Endothelial cell of hepatic sinusoid (primary cell): ENCODE data around the gene ADGRG2.

ENCODE experiments used
- in situ Hi-C: cut with HindIII; loops from 2 replicates; pipeline ENCODE4 v1.10.0; 2017; ENCODE audit warnings: low sequenced_read_pairs

Gene ADGRG2

GRCh38 chrX:19121898-19122640 lies at the start of gene ADGRG2:
Gene ADGRG2 (minus strand): TSS chrX:19122468. CDS start chrX:19068834, 53,634 bp downstream.
- in situ Hi-C loops: no loop called here

GRCh38 chrX:19168609-19169008 lies 46.3 kb upstream of the ADGRG2 start:
- in situ Hi-C loops: no loop called here

- in situ Hi-C loops: no loop called here
Observed at GRCh38 chrX:19162851-19163250, 40.6 kb upstream of the ADGRG2 start.

GRCh38 chrX:19156186-19156585 lies 33.9 kb upstream of the ADGRG2 start:
- in situ Hi-C loops: no loop called here

GRCh38 chrX:19152762-19153161 lies 30.5 kb upstream of the ADGRG2 start:
- in situ Hi-C loops: no loop called here

- in situ Hi-C loops: no loop called here
Observed at GRCh38 chrX:19137067-19137466, 14.8 kb upstream of the ADGRG2 start.

GRCh38 chrX:19133784-19134183 lies 11.5 kb upstream of the ADGRG2 start:
- in situ Hi-C loops: no loop called here

- in situ Hi-C loops: no loop called here
Observed at GRCh38 chrX:19133231-19133630, 11.0 kb upstream of the ADGRG2 start.

GRCh38 chrX:19130628-19131027 lies 8.4 kb upstream of the ADGRG2 start:
- in situ Hi-C loops: no loop called here

- in situ Hi-C loops: no loop called here
Observed at GRCh38 chrX:19129694-19130093, 7.4 kb upstream of the ADGRG2 start.

GRCh38 chrX:19127649-19128168 lies 5.4 kb upstream of the ADGRG2 start:
- in situ Hi-C loops: no loop called here

GRCh38 chrX:19122641-19123009 lies 357 bp upstream of the ADGRG2 start:
- in situ Hi-C loops: no loop called here

GRCh38 chrX:19121466-19121865 lies 802 bp downstream of the ADGRG2 start:
- in situ Hi-C loops: no loop called here

- in situ Hi-C loops: no loop called here
Observed at GRCh38 chrX:19110642-19111041, 11.6 kb downstream of the ADGRG2 start.

GRCh38 chrX:19107035-19107434 lies 15.2 kb downstream of the ADGRG2 start:
- in situ Hi-C loops: no loop called here

GRCh38 chrX:19100586-19100985 lies 21.7 kb downstream of the ADGRG2 start:
- in situ Hi-C loops: no loop called here

- in situ Hi-C loops: no loop called here
Observed at GRCh38 chrX:19097553-19098283, 24.6 kb downstream of the ADGRG2 start.

GRCh38 chrX:19096586-19096985 lies 25.7 kb downstream of the ADGRG2 start:
- in situ Hi-C loops: no loop called here

GRCh38 chrX:19094654-19095053 lies 27.6 kb downstream of the ADGRG2 start:
- in situ Hi-C loops: no loop called here

GRCh38 chrX:19091596-19091995 lies 30.7 kb downstream of the ADGRG2 start:
- in situ Hi-C loops: no loop called here

- in situ Hi-C loops: no loop called here
Observed at GRCh38 chrX:19089555-19090040, 32.7 kb downstream of the ADGRG2 start.
